ENCODE results near the gene RINT1. TPM values are rescaled to one million over a fixed set of nuclear protein-coding genes. Genes with fewer than 3 reads are reported as not detected.

The RINT1 gene
- total RNA-seq, 1 experiment from 2014 or later, result 26.6 TPM

DNA sequence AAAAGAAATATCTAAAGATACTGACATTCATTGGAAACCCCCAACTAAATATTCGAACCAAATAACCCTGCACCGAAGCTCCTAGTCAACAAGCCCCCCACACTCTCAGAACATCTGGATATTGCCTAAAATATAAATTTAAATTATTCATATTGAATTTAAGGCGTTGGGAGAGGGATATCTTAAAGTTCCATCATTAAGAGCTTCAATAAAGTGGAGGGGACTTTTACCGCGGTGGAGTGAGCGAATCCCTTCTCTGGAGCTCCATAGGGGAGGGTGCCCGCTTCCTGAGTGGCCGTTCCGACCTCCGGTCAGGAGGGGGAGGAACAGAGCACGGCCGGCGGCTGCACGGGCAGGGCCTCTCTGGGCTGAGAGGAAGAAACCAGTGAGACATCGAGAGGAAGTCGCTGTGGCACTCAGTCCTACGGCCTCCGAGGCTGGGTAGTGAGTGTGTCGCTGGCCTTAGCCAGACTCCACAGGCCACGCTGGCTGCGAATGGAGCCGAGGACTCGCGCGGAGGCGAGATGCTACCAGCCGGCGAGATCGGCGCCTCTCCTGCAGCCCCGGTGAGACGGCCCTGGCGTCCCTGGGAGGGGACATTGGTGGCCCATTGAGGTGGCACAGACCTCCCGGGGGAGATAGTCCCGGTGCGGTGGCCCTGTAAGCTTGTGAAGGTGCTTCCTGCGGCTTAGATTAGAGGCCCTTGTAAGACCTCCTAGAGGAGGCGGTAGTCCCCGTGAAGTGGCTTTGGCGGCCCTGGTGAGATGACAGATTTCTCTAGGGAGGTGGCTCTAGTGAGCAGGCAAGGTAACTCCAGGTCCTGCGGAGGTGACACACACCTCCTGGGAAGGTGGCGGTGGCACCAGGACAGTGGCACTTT is at the start of gene RINT1 (continued):
- peak; percentile 96 for TF ChIP-seq ETV6 (CRISPR knock-in tag; IDR thresholded peaks at IDR 0.05)
- peak; percentile 69; the same call in 1 of the 2 replicates for TF ChIP-seq ARID4B (CRISPR knock-in tag; IDR thresholded peaks at IDR 0.05; ENCODE audit: borderline replicate concordance)

DNA sequence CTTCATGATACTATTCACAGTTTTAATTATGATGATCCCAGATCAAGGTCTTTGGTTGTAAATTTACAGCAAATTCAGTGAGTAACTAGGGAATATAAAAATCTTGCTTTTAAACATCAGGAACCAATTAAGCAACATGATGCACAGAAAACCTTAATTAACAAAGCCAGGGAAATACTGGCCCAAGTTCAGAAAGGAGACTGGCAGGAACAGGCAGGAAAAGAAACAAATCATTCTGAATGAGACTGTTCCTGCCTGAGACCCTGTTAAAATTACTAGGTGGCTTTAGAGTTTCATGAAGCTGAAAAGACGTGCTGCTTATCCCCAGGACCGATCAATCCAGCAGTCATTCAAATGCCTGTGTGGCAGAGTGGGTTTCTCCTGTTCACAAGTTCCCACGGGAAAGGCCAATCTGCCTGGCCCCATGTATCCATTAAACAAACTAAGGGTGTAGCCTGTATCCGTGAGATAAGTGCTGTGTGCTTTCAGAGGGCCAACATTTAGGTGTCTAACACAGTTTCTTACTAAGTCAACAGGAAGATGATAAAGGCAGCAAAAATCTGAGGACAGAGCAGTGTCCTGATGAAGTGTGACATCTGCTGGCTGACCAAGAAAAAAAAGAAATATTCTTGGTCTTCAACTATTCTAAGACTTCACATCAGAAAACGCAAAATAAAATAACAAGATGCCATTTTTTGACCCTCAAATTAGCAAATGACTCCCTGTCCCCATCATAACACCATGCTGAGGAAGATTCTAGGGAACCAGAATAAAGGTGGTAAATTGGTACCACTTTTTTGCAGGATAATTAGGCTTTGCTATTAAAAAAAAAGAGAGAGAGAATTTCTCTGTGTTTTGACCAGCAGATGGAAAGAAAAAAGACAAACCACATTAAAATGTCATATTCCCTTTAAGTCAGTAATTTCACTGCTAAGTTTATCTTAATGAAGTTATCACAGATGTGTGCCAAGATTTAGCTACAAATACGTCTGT is 44.1 kb upstream of the RINT1 start:
- no peaks in the 10 kb centered on the region for H3K27me3 Mint-ChIP-seq (ENCODE audit: low read depth)
- no peak overlapping the region for H3K4me3 Mint-ChIP-seq

More for the DNA sequence above, 44.1 kb upstream of the RINT1 start:
- H3K27ac Mint-ChIP-seq, result no peak overlapping the region
- TF ChIP-seq, protein P1, sequence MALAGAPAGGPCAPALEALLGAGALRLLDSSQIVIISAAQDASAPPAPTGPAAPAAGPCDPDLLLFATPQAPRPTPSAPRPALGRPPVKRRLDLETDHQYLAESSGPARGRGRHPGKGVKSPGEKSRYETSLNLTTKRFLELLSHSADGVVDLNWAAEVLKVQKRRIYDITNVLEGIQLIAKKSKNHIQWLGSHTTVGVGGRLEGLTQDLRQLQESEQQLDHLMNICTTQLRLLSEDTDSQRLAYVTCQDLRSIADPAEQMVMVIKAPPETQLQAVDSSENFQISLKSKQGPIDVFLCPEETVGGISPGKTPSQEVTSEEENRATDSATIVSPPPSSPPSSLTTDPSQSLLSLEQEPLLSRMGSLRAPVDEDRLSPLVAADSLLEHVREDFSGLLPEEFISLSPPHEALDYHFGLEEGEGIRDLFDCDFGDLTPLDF (CRISPR knock-in tag; IDR thresholded peaks at IDR 0.05), result no peak
- no peak for TF ChIP-seq SMAD3 (CRISPR knock-in tag; IDR thresholded peaks at IDR 0.05; ENCODE audit: borderline replicate concordance)
- no peak for TF ChIP-seq NR3C1 (CRISPR knock-in tag; conservative IDR thresholded peaks at IDR 0.05; ENCODE audit: low read depth)
- TF ChIP-seq, protein P2, sequence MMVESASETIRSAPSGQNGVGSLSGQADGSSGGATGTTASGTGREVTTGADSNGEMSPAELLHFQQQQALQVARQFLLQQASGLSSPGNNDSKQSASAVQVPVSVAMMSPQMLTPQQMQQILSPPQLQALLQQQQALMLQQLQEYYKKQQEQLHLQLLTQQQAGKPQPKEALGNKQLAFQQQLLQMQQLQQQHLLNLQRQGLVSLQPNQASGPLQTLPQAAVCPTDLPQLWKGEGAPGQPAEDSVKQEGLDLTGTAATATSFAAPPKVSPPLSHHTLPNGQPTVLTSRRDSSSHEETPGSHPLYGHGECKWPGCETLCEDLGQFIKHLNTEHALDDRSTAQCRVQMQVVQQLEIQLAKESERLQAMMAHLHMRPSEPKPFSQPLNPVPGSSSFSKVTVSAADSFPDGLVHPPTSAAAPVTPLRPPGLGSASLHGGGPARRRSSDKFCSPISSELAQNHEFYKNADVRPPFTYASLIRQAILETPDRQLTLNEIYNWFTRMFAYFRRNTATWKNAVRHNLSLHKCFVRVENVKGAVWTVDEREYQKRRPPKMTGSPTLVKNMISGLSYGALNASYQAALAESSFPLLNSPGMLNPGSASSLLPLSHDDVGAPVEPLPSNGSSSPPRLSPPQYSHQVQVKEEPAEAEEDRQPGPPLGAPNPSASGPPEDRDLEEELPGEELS (CRISPR knock-in tag; IDR thresholded peaks at IDR 0.05), result no peak
- no peak for TF ChIP-seq ZNF263 (CRISPR knock-in tag; IDR thresholded peaks at IDR 0.05; ENCODE audit: low read depth)
- no peak for TF ChIP-seq NFATC4 (CRISPR knock-in tag; IDR thresholded peaks at IDR 0.05)
- no peak for TF ChIP-seq NFE2L1 (CRISPR knock-in tag; IDR thresholded peaks at IDR 0.05)
- no peak for TF ChIP-seq IRF2 (CRISPR knock-in tag; IDR thresholded peaks at IDR 0.05; ENCODE audit: borderline replicate concordance, low read depth)
- no peak for TF ChIP-seq ZNF121 (CRISPR knock-in tag; IDR thresholded peaks at IDR 0.05)
- TF ChIP-seq, protein P3, sequence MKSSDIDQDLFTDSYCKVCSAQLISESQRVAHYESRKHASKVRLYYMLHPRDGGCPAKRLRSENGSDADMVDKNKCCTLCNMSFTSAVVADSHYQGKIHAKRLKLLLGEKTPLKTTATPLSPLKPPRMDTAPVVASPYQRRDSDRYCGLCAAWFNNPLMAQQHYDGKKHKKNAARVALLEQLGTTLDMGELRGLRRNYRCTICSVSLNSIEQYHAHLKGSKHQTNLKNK (CRISPR knock-in tag; IDR thresholded peaks at IDR 0.05), result no peak
- TF ChIP-seq ETV6 (CRISPR knock-in tag; IDR thresholded peaks at IDR 0.05), result no peak
- no peak for TF ChIP-seq PRDM15 (CRISPR knock-in tag; IDR thresholded peaks at IDR 0.05)
- H3K36me3 Mint-ChIP-seq, result peaks cover 44% of the 10 kb centered on the region
- DNase-seq (ENCODE audit: low spot score) (no peak), ATAC-seq (no peak)
- POLR2A ChIA-PET, result no interaction called here
- no peaks in the 10 kb centered on the region for H3K4me1 Mint-ChIP-seq
- CTCF ChIA-PET, result no interaction called here
- H3K9me3 Mint-ChIP-seq, result no peaks in the 10 kb centered on the region

All from WTC11 (cell line).